GM21381 (cell line): ENCODE results near the gene HGFAC.

Source experiments
- ATAC-seq: cut with Tn5 transposase; IDR thresholded peaks from one replicate; pipeline ENCODE4 v1.9.1; 2021; ENCODE audit warnings: mild to moderate bottlenecking, moderate library complexity; ENCODE audit not compliant: unreplicated experiment

HGFAC gene

DNA sequence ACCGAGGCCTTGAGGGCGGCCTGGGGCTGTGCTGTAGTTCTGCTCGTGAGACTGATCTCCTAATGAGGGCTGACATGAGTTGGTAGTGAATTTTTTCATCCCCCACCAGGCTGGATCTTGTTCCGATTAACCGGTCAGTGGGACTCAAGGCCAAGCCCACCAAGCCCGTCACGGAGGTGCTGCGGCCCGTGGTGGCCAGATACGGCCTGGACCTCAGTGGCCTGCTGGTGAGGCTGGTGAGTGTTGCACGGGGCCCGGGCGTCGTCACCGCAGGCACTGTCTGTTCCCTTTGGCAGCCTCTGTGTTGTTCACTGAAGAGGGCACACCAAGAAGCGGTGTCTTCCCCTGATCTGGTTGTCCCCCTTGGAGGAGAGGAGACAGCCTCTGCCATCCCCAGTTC is 18.4 kb upstream of the HGFAC start:
- no peak for ATAC-seq

GRCh38 chr4:3423952-3424351 is 17.8 kb upstream of the HGFAC start:
- no peak for ATAC-seq

- ATAC-seq: no peak
Observed at GRCh38 chr4:3424522-3425095, 17.2 kb upstream of the HGFAC start.

DNA sequence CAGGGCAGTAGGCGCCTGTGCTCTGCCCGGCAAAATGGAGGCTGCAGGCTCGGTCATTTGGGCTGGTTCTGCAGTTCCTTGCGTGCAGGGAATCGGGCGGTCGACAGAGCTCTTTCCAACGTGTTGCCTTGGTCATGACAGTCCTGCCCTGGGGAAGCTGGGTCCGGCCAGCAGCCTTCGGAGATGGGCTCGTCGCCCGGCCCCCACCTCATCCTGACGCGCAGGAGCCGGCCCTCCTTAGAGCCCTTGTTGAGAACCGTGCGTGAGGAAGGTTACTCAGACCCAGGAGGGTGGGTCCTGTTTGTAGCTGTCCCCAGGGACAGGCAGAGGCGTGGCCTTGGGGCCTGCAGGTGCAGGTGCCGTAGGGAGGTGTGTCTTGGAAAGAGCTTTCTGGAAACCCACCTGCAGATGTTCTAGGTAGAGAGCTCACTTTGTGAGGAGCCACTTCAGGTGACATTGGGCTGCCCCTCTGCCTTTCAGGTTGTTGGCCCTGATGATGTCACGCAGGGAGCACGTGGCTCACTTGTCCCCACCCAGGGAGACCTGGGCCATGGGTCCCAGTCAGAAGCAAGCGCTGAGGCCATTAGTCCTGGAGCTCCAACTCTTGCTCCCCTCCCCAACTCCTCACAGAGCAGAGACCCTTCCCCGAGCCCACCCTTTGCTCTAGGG is 15.2 kb upstream of the HGFAC start:
- no peak for ATAC-seq

GRCh38 chr4:3427134-3427476 is 14.7 kb upstream of the HGFAC start:
- ATAC-seq: no peak

DNA sequence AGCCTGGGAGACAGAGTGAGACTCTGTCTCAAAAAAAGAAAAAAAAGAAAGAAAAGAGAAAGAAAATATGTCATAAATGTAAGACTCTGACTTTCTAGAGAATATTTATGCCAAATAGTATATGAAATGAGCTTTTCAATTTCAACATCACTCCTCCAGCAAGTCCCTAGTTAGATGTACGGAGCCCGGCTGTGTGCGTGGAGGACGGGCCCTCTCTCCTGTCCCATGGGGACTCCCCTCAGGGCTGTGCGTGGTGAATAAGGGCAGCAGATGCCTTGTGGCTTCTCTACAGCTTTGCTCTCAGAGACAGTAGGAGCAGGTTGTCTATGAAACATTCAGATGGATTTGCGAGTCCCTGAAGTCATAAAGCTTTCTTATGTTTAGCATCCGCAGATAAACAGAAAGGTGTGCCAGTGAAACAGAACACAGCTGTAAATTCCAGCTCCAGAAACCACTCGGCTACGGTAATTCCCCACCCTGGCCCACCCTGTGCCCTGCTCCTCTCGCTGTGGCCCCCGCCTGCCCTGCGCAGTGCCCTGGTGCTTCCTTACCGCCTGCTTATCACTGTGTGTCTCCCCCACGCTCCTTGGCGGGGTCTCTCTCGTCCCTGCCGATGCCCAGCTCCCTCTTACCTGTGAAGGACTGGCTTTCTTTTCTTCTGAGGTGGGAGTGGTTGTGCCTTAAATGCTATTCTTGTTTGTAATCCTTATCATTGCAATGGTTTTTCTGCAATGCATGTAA is 13.9 kb upstream of the HGFAC start:
- ATAC-seq: no peak

DNA sequence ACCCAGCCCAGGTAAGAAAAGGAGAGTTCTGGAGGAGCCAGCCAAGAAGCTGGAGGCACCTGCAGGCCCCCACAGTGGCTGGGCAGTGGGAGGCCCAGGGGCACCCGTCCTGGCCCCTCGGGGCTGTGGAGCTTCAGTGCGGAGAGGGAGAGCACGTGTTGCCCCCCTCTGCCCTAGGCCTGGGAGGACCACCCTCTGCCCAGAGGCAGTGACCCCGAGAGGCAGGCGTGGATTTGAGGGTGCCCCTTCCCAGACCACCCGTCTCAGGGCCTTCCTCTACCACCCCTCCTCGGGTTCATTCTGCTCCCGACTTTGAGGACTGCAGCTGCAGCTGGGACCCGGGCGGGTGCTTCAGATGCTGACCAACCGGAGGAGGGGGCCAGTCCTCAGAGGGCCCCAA is 12.1 kb upstream of the HGFAC start:
- no peak for ATAC-seq

GRCh38 chr4:3430524-3430923 is 11.2 kb upstream of the HGFAC start:
- no peak for ATAC-seq

GRCh38 chr4:3431446-3431993 is 10.2 kb upstream of the HGFAC start:
- no peak for ATAC-seq

DNA sequence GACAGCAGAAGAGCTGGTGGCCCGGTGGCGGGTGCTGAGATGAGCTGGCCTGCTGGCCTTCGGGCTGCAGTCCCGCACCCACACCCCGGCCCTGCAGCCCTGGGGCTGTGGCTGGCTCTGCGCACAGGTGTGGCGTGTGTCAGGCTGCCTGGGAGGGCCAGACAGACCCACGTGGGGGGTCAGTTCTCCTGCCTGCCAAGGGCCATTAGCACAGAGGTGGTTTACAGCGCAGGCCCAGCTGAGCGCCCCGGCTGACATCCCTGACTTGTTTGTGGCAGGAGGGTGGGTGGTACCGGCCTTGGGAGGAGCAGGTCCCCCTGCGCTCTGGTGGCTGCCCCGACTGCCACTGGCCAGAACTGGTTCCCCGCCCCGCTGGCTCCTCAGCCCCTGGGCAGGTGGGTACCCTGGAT is 9.4 kb upstream of the HGFAC start:
- ATAC-seq: no peak

- no peak for ATAC-seq
Observed at GRCh38 chr4:3433138-3433869, 8.5 kb upstream of the HGFAC start.

GRCh38 chr4:3434881-3435685 is 6.7 kb upstream of the HGFAC start:
- ATAC-seq: no peak

- no peak for ATAC-seq
Observed at GRCh38 chr4:3435686-3435956, 6.1 kb upstream of the HGFAC start.

- ATAC-seq: no peak
Observed at GRCh38 chr4:3436048-3436797, 5.5 kb upstream of the HGFAC start.

- no peak for ATAC-seq
Observed at GRCh38 chr4:3436798-3437581, 4.8 kb upstream of the HGFAC start.

DNA sequence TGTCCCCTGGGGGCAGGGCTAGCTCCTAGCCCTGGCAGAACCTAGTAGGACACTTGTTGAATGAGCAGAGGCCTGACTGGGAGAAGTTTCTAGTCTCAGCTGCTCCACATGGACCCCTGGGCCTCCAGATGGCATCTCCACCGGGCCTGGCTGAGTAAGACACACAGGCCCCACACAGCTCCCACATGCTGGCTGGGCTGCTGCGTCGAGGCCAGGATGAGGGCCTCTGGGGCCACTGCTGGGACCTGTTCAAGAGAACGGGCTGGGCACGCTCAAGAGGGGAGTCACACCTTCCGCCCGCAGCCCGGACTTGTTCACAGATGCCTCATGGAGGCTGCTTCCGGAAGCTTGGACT is 4.2 kb upstream of the HGFAC start:
- ATAC-seq: no peak

- no peak for ATAC-seq
Observed at GRCh38 chr4:3437998-3438846, 3.5 kb upstream of the HGFAC start.

DNA sequence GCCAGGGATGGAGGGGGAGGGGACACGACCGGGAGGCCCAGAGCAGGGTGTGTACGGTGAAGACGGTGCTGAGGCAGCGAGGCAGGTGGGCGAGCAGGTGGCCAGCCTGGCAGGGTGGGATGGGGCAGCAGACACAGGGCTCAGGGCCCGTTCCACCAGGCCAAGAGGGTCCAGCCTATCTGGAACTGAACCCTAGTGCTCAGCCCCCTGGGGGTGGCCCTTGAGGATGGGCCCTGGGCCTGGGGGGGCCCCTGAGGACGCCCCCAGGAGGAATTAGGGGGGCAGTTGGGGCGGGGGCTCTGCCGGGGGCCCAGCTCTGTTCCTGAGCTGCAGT is 3.0 kb upstream of the HGFAC start:
- no peak for ATAC-seq

- ATAC-seq: no peak
Observed at GRCh38 chr4:3439391-3439790, 2.4 kb upstream of the HGFAC start.
